SK-N-SH (cell line): ENCODE measurements around the gene CPT1B. TPM values are rescaled to one million over a fixed set of nuclear protein-coding genes. Genes with fewer than 3 reads are reported as not detected.

ENCODE experiments used
- CTCF ChIA-PET: fragments of 300-600, 350-600 bp; formaldehyde crosslinking; extraction: SDS; loops from one replicate; lab custom pipeline; 2021; lab: Yijun Ruan, JAX
- POLR2A ChIA-PET: fragments of 350-600 bp; sonication (Branson Sonifier 250); formaldehyde crosslinking; extraction: SDS; loops from one replicate; lab custom pipeline; 2020; ENCODE audit warnings: antibody characterized with exemption, inconsistent platforms; lab: Yijun Ruan, JAX
- DNase-seq: peaks from one replicate; pipeline ENCODE4 v3.0.0; 2012
- H2AFZ ChIP-seq: fragments of 200-600 bp; sonication (generic); 2 replicates; pipeline ENCODE4 v1.8.1; 2016; ENCODE audit warnings: antibody characterized with exemption, mild to moderate bottlenecking, low read depth
- H3F3A ChIP-seq: fragments of 200-600 bp; sonication (generic); replicated peaks from 2 replicates; pipeline ENCODE3; 2016; ENCODE audit warnings: antibody characterized with exemption, mild to moderate bottlenecking; ENCODE audit not compliant: insufficient read depth
- H3K27ac ChIP-seq, 2 experiments: fragments of 200-500 bp in 1 of 2; fragments of 200-600 bp in 1 of 2; sonication (Bioruptor generic) in 1 of 2; sonication (generic), shearing (Covaris generic) in 1 of 2; 2 replicates each; pipeline versions ENCODE4 v1.5.1 to v1.6.1; 2014 to 2016; ENCODE audit warnings: low read depth in 2 of 2, inconsistent platforms in 1 of 2, low read length in 1 of 2, mild to moderate bottlenecking in 1 of 2, mixed read lengths in 1 of 2
- H3K27me3 ChIP-seq: fragments of 200-600 bp; sonication (generic), shearing (Covaris generic); 2 replicates; pipeline ENCODE4 v1.6.1; 2016; ENCODE audit warnings: mixed run types; ENCODE audit not compliant: insufficient read depth
- H3K36me3 ChIP-seq, 2 experiments: fragments of 200-500 bp in 1 of 2; fragments of 200-600 bp in 1 of 2; sonication (Bioruptor generic) in 1 of 2; sonication (generic) in 1 of 2; replicated peaks in 1 of 2; 2 replicates each; pipeline versions ENCODE3 to v1.5.1; 2014 to 2016; ENCODE audit warnings: low read length in 1 of 2, mild to moderate bottlenecking in 1 of 2; ENCODE audit not compliant: insufficient read depth in 2 of 2, control insufficient read depth in 1 of 2
- H3K4me1 ChIP-seq, 2 experiments: fragments of 200-500 bp in 1 of 2; fragments of 200-600 bp in 1 of 2; sonication (Bioruptor generic) in 1 of 2; sonication (generic), shearing (Covaris generic) in 1 of 2; 2 replicates each; pipeline versions ENCODE4 v1.5.1 to v1.6.1; 2014 to 2016; ENCODE audit warnings: low read depth in 1 of 2, low read length in 1 of 2, mixed run types in 1 of 2; ENCODE audit not compliant: insufficient read depth in 2 of 2, control insufficient read depth in 1 of 2
- H3K4me2 ChIP-seq: fragments of 200-600 bp; sonication (generic), shearing (Covaris generic); 2 replicates; pipeline ENCODE4 v1.6.1; 2017; ENCODE audit warnings: mixed run types
- H3K4me3 ChIP-seq, 2 experiments: fragments of 200-500 bp in 1 of 2; fragments of 200-600 bp in 1 of 2; sonication (Bioruptor generic) in 1 of 2; sonication (generic), shearing (Covaris generic) in 1 of 2; 2 replicates each; pipeline versions ENCODE4 v1.5.1 to v1.8.1; 2014 to 2016; ENCODE audit warnings: low read depth in 2 of 2, inconsistent platforms in 1 of 2, low read length in 1 of 2, mild to moderate bottlenecking in 1 of 2, mixed read lengths in 1 of 2, moderate library complexity in 1 of 2
- H3K79me2 ChIP-seq: fragments of 200-600 bp; sonication (generic); 2 replicates; pipeline ENCODE4 v1.8.1; 2017; ENCODE audit warnings: mild to moderate bottlenecking; ENCODE audit not compliant: insufficient read depth
- H3K9ac ChIP-seq: fragments of 200-600 bp; sonication (generic); 2 replicates; pipeline ENCODE4 v1.6.1; 2017; ENCODE audit warnings: mixed run types
- H3K9me2 ChIP-seq: fragments of 200-600 bp; sonication (generic); 2 replicates; pipeline ENCODE4 v1.6.1; 2017; ENCODE audit warnings: mixed run types
- H3K9me3 ChIP-seq: fragments of 200-600 bp; sonication (generic); 2 replicates; pipeline ENCODE4 v1.6.1; 2017; ENCODE audit warnings: mixed run types, mild to moderate bottlenecking, moderate library complexity
- H4K20me1 ChIP-seq: fragments of 200-600 bp; sonication (generic); 2 replicates; pipeline ENCODE4 v1.6.1; 2017; ENCODE audit warnings: mild to moderate bottlenecking, mixed run types; ENCODE audit not compliant: insufficient read depth
- EZH2phosphoT487 ChIP-seq: fragments of 200-600 bp; sonication (generic); IDR thresholded peaks from 2 replicates; pipeline ENCODE4 v1.6.1; 2017; ENCODE audit warnings: low read depth, mixed run types, mild to moderate bottlenecking, antibody characterized with exemption, moderate library complexity, borderline replicate concordance
- GABPA ChIP-seq: IDR thresholded peaks from 2 replicates; pipeline ENCODE4 v1.4.0; 2012; ENCODE audit warnings: low read depth, mild to moderate bottlenecking
- RFX5 ChIP-seq: IDR thresholded peaks from 2 replicates; pipeline ENCODE4 v1.6.1; 2012; ENCODE audit warnings: mild to moderate bottlenecking, improper control_type of control experiment, low read length
- RXRA ChIP-seq: IDR thresholded peaks from 2 replicates; pipeline ENCODE4 v1.4.0; 2012; ENCODE audit warnings: low read depth, mild to moderate bottlenecking, borderline replicate concordance
- TAF1 ChIP-seq: IDR thresholded peaks from 2 replicates; pipeline ENCODE4 v1.6.1; 2012; ENCODE audit warnings: low read depth, mild to moderate bottlenecking, low read length, moderate library complexity, borderline replicate concordance
- TCF12 ChIP-seq: IDR thresholded peaks from 2 replicates; pipeline ENCODE4 v1.4.0; 2012
- WGBS: methylation state at CpG from one replicate; pipeline ENCODE4 v1.1.6; 2017; ENCODE audit warnings: low lambda C conversion rate; 5-methylcytosine and 5-hydroxymethylcytosine counted together
- polyA plus RNA-seq, 3 experiments: library from polyadenylated mRNA; depleted of rRNA; stranded (reverse); fragments of >200 nt; gene quantifications; 2 replicates each; pipeline ENCODE4 v1.2.3, GENCODE V29; 2012
- TF ChIP-seq, protein P1 (sequence below): IDR thresholded peaks from 2 replicates; pipeline ENCODE4 v1.4.0; 2012; ENCODE audit warnings: low read depth, borderline replicate concordance
- TF ChIP-seq, protein P2 (sequence below): IDR thresholded peaks from 2 replicates; pipeline ENCODE4 v1.6.1; 2012; ENCODE audit warnings: mild to moderate bottlenecking, low read depth, low read length, moderate library complexity

The CPT1B gene
- polyA plus RNA-seq, 1 of the 3 experiments (the other 2 are of a cell fraction) = 33.2 TPM

DNA sequence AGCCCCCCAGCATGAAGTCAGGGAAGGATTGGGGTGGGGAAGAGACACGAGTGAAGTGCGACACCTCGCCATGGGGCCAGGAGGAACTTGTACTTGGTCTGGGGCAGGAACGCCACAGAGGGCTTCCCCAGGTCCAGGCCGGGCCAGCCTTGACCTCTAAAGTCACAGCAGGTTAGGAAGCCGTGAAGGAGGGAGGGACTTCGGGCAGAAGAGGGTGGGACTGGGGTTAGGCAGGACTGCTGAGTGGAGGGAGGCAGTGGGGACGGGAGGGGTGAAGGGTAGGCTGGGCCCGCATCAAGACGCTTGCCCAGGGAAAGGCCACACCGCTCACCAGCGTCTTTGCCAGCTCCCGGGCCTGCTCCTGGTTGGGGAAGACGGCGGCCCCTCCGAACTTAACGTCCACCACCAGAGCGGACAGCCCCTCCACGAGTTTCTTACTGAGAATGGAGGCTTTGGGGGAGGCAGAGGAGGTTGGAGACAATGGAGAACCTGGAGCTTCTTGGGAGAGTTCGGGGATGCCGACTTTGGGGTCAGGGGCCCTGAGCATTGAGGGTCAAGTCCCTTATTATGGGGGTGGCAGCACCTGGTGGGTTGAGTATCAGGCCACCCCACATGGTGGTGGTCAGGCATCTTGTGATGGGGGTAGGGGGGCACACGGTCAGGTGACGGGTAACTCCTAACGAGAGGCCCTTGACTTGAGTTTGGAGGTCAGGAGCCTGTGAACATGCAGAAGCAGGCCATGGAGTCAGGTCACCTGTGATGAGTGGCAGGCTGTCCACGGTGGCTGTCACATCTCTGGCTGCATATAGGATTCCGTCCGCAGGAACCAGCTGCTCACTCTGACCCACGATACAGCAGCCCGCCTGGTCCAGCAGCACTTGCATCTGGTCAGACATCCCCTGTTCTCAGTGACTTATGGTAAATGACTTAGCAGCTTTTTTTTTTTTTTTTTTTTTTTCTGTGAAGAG, 51.1 kb downstream of the CPT1B start:
- H2AFZ ChIP-seq = peak overlapping the region; percentile 76; the same call in 1 of the 2 replicates
- WGBS = 41% methylated on average over 17 of the region's 29 CpGs
- peak overlapping the region; percentile 68 to 93 for H3K27ac ChIP-seq
- H4K20me1 ChIP-seq = peaks cover 8% of the 10 kb centered on the region; the same call in 1 of the 2 replicates
- ChIA-PET CTCF (interaction anchor here (0.6 to 3.0 kb wide), 8 partner anchors 9 to 93 kb away, joined by 3 to 18 read pairs (median 4); partner anchors contain the start of genes CPT1B and LMF2), POLR2A (no interaction called here)
- peak; percentile 77 for DNase-seq
- no peak for TF ChIP-seq RFX5
- no peak for TF ChIP-seq GABPA
- TF ChIP-seq, protein P1, sequence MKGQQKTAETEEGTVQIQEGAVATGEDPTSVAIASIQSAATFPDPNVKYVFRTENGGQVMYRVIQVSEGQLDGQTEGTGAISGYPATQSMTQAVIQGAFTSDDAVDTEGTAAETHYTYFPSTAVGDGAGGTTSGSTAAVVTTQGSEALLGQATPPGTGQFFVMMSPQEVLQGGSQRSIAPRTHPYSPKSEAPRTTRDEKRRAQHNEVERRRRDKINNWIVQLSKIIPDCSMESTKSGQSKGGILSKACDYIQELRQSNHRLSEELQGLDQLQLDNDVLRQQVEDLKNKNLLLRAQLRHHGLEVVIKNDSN = no peak
- no peak for TF ChIP-seq TCF12
- TF ChIP-seq, protein P2, sequence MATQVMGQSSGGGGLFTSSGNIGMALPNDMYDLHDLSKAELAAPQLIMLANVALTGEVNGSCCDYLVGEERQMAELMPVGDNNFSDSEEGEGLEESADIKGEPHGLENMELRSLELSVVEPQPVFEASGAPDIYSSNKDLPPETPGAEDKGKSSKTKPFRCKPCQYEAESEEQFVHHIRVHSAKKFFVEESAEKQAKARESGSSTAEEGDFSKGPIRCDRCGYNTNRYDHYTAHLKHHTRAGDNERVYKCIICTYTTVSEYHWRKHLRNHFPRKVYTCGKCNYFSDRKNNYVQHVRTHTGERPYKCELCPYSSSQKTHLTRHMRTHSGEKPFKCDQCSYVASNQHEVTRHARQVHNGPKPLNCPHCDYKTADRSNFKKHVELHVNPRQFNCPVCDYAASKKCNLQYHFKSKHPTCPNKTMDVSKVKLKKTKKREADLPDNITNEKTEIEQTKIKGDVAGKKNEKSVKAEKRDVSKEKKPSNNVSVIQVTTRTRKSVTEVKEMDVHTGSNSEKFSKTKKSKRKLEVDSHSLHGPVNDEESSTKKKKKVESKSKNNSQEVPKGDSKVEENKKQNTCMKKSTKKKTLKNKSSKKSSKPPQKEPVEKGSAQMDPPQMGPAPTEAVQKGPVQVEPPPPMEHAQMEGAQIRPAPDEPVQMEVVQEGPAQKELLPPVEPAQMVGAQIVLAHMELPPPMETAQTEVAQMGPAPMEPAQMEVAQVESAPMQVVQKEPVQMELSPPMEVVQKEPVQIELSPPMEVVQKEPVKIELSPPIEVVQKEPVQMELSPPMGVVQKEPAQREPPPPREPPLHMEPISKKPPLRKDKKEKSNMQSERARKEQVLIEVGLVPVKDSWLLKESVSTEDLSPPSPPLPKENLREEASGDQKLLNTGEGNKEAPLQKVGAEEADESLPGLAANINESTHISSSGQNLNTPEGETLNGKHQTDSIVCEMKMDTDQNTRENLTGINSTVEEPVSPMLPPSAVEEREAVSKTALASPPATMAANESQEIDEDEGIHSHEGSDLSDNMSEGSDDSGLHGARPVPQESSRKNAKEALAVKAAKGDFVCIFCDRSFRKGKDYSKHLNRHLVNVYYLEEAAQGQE = no peak
- TF ChIP-seq EZH2phosphoT487 = no peak
- no peak for TF ChIP-seq RXRA
- no peak for TF ChIP-seq TAF1
- H3K4me2 ChIP-seq = peak overlapping the region; percentile 93
- peaks cover 7 to 30% of the 10 kb centered on the region in 2 experiments; a peak in 2 of 4 replicates for H3K4me1 ChIP-seq
- H3K9me2 ChIP-seq = no peaks in the 10 kb centered on the region
- H3K79me2 ChIP-seq = peaks cover 18% of the 10 kb centered on the region
- peaks cover 19% of the 10 kb centered on the region for H3F3A ChIP-seq
- no peaks in the 10 kb centered on the region for H3K9me3 ChIP-seq
- H3K4me3 ChIP-seq = peak overlapping the region; percentile 80 to 81
- peaks cover 0 to 19% of the 10 kb centered on the region in 2 experiments for H3K36me3 ChIP-seq
- no peaks in the 10 kb centered on the region for H3K27me3 ChIP-seq
- H3K9ac ChIP-seq = peak overlapping the region; percentile 80
